SK-N-SH treated with all-trans-retinoic acid at 6 μM for 48 hours (cell line): ENCODE results near the gene LGI2.

Source experiments
- BACH2 ChIP-seq: fragments of 250-450 bp; sonication (Bioruptor Pico); IDR thresholded peaks from 2 replicates; pipeline ENCODE4 v1.9.0; 2021; ENCODE audit warnings: mild to moderate bottlenecking, borderline replicate concordance
- CSDC2 ChIP-seq: fragments of 250-450 bp; sonication (Bioruptor Pico); IDR thresholded peaks from 2 replicates; pipeline ENCODE4 v1.5.0; 2020; ENCODE audit warnings: mild to moderate bottlenecking, moderate library complexity
- ESRRG ChIP-seq: fragments of 250-450 bp; sonication (Bioruptor Pico); IDR thresholded peaks from 2 replicates; pipeline ENCODE4 v1.6.1; 2021; ENCODE audit warnings: mild to moderate bottlenecking
- GLIS3 ChIP-seq: fragments of 250-450 bp; sonication (Bioruptor Pico); IDR thresholded peaks from 2 replicates; pipeline ENCODE4 v1.5.0; 2020; ENCODE audit warnings: mild to moderate bottlenecking, moderate library complexity
- OSR1 ChIP-seq: fragments of 250-450 bp; sonication (Bioruptor Pico); IDR thresholded peaks from 2 replicates; pipeline ENCODE4 v1.8.0; 2022; ENCODE audit warnings: moderate library complexity, mild to moderate bottlenecking, inconsistent platforms
- PPARA ChIP-seq: fragments of 250-450 bp; sonication (Bioruptor Pico); IDR thresholded peaks from 2 replicates; pipeline ENCODE4 v1.5.0; 2020; ENCODE audit warnings: mild to moderate bottlenecking, borderline replicate concordance
- RARB ChIP-seq: fragments of 250-450 bp; sonication (Bioruptor Pico); IDR thresholded peaks from 2 replicates; pipeline ENCODE4 v1.8.0; 2021; ENCODE audit warnings: mild to moderate bottlenecking, moderate library complexity
- TCF4 ChIP-seq: fragments of 250-450 bp; sonication (Bioruptor Pico); IDR thresholded peaks from 2 replicates; pipeline ENCODE4 v1.8.0; 2021; ENCODE audit warnings: mild to moderate bottlenecking, moderate library complexity, borderline replicate concordance
- ZC3H10 ChIP-seq: fragments of 250-450 bp; sonication (Bioruptor Pico); IDR thresholded peaks from 2 replicates; pipeline ENCODE4 v1.5.1; 2021; ENCODE audit warnings: mild to moderate bottlenecking, moderate library complexity
- ZFP3 ChIP-seq: fragments of 250-450 bp; sonication (Bioruptor Pico); IDR thresholded peaks from 2 replicates; pipeline ENCODE4 v1.5.0; 2020; ENCODE audit warnings: mild to moderate bottlenecking, moderate library complexity
- TF ChIP-seq, protein P1 (sequence below): fragments of 250-450 bp; sonication (Bioruptor Pico); IDR thresholded peaks from 2 replicates; pipeline ENCODE4 v1.8.0; 2020; ENCODE audit warnings: mild to moderate bottlenecking, moderate library complexity, borderline replicate concordance
- TF ChIP-seq, protein P2 (sequence below): fragments of 250-450 bp; sonication (Bioruptor Pico); IDR thresholded peaks from 2 replicates; pipeline ENCODE4 v1.5.1; 2021; ENCODE audit warnings: mild to moderate bottlenecking, moderate library complexity
- TF ChIP-seq, protein P3 (sequence below): fragments of 250-450 bp; sonication (Bioruptor Pico); IDR thresholded peaks from 2 replicates; pipeline ENCODE4 v1.5.1; 2020; ENCODE audit warnings: low read depth, mild to moderate bottlenecking, moderate library complexity

DNA sequence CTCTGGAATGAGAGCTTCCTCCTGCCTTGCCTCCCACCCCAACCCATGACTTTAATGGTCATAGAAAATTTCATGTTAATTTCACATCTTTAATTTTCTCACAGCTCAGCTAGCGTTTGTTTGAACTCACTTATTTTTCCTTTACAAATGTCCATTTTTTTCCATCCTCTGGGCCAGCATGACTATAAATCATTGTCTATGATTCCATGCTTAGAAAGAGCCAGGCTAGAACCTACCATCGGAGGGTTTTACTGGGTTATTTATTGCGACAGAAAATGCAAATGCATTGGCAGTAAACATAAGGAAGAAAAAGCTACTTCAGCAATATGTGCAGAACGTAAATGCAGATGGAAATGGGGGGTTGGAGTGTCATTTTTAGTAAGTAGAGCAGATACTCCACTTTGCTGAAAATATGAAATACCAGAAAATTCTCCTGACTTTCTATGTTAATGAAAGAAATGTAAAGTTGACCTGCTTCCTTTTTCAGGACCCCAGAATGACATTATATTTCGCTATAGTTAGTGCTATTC is 37.1 kb downstream of the LGI2 start:
- TF ChIP-seq GLIS3 (no peak), ZC3H10 (CRISPR knock-in tag) (no peak), TCF4 (CRISPR knock-in tag) (no peak), BACH2 (CRISPR knock-in tag) (no peak), ZFP3 (no peak), RARB (CRISPR knock-in tag) (no peak), ESRRG (no peak), CSDC2 (CRISPR knock-in tag) (no peak), PPARA (CRISPR knock-in tag) (no peak), OSR1 (CRISPR knock-in tag) (no peak)
- TF ChIP-seq, protein P1, sequence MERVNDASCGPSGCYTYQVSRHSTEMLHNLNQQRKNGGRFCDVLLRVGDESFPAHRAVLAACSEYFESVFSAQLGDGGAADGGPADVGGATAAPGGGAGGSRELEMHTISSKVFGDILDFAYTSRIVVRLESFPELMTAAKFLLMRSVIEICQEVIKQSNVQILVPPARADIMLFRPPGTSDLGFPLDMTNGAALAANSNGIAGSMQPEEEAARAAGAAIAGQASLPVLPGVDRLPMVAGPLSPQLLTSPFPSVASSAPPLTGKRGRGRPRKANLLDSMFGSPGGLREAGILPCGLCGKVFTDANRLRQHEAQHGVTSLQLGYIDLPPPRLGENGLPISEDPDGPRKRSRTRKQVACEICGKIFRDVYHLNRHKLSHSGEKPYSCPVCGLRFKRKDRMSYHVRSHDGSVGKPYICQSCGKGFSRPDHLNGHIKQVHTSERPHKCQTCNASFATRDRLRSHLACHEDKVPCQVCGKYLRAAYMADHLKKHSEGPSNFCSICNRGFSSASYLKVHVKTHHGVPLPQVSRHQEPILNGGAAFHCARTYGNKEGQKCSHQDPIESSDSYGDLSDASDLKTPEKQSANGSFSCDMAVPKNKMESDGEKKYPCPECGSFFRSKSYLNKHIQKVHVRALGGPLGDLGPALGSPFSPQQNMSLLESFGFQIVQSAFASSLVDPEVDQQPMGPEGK (CRISPR knock-in tag) = no peak
- TF ChIP-seq, protein P2, sequence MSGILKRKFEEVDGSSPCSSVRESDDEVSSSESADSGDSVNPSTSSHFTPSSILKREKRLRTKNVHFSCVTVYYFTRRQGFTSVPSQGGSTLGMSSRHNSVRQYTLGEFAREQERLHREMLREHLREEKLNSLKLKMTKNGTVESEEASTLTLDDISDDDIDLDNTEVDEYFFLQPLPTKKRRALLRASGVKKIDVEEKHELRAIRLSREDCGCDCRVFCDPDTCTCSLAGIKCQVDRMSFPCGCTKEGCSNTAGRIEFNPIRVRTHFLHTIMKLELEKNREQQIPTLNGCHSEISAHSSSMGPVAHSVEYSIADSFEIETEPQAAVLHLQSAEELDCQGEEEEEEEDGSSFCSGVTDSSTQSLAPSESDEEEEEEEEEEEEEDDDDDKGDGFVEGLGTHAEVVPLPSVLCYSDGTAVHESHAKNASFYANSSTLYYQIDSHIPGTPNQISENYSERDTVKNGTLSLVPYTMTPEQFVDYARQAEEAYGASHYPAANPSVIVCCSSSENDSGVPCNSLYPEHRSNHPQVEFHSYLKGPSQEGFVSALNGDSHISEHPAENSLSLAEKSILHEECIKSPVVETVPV (CRISPR knock-in tag) = no peak
- TF ChIP-seq, protein P3, sequence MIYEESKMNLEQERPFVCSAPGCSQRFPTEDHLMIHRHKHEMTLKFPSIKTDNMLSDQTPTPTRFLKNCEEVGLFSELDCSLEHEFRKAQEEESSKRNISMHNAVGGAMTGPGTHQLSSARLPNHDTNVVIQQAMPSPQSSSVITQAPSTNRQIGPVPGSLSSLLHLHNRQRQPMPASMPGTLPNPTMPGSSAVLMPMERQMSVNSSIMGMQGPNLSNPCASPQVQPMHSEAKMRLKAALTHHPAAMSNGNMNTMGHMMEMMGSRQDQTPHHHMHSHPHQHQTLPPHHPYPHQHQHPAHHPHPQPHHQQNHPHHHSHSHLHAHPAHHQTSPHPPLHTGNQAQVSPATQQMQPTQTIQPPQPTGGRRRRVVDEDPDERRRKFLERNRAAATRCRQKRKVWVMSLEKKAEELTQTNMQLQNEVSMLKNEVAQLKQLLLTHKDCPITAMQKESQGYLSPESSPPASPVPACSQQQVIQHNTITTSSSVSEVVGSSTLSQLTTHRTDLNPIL = no peak
